ENCODE results near the gene AK5.

AK5 gene, protein sequence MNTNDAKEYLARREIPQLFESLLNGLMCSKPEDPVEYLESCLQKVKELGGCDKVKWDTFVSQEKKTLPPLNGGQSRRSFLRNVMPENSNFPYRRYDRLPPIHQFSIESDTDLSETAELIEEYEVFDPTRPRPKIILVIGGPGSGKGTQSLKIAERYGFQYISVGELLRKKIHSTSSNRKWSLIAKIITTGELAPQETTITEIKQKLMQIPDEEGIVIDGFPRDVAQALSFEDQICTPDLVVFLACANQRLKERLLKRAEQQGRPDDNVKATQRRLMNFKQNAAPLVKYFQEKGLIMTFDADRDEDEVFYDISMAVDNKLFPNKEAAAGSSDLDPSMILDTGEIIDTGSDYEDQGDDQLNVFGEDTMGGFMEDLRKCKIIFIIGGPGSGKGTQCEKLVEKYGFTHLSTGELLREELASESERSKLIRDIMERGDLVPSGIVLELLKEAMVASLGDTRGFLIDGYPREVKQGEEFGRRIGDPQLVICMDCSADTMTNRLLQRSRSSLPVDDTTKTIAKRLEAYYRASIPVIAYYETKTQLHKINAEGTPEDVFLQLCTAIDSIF

DNA sequence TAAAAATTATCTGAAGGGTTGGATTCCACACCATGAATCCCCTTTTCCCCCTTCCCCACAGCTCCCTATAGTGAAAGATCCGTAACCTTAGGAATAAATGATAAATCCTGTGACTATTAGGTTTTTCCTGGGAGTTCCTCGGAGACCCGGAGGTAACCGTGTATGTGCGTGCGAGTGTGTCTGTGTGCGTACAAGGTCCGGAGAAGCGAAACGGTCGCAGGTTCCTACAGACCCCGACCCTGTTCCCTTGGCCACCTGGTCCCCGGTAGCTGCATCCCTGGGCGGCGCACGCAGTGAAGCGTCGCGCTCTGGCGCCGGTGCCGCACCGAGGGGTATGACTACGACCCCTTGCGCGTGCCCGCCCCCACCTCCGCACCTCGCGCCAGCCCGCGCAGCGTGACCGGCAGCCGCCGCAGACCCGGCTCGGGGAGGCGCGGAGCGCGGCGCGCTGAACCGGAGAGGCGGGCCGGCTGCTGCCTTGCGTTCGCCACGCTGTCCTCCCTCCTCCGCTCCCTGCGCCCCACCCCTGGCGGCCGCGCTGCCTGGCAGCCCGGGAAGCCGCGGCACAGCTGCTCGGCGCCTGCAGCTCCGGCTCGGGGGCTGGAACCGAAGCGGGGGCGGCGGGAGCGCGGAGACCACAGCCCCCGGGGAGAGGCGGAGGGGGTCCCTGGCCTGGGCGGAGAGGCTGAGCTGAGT is at the start of gene AK5:
Gene AK5 (plus strand): TSS at position 529 of the 696 bp plus-strand sequence. CDS start 295 bp downstream, outside the sequence.
- DNase-seq (ENCODE audit: low read depth): no peak

DNA sequence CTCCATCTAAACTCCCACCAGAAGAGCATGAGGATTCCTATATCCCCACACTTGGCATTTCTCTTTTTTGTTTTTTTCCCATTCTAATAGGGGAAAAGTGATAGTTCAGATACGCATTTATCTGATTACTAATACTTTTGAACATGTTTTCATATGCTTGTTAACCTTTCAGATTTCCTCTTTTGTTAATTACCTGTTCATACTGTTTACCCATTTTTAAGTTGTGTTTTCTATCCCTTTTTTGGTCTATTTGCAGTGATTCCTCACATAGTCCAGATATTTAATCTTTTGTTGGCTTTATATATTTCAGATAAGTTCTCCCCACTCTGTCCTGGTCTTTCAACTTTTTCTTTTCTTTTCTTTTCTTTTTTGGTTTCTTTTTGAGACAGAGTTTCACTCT is 49.0 kb upstream of the AK5 start:
- DNase-seq (ENCODE audit: low read depth): no peak

DNA sequence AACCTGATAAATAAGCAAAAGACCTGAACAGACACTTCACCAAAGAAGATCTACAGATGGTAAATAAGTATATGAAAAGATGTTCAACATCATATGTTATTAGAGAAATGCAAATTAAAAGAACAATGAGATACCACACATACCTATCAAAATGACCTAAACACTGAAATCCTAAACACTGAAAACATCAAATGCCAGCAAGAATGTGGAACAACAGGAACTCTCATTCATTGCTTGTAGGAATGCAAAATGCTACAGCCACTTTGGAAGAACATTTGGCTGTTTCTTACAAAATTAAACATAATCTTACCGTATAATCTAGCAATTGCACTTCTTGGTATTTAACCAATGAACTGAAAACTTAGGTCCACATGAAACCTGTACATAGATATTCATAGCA is 47.7 kb upstream of the AK5 start:
- no peak for DNase-seq (ENCODE audit: low read depth)

DNA sequence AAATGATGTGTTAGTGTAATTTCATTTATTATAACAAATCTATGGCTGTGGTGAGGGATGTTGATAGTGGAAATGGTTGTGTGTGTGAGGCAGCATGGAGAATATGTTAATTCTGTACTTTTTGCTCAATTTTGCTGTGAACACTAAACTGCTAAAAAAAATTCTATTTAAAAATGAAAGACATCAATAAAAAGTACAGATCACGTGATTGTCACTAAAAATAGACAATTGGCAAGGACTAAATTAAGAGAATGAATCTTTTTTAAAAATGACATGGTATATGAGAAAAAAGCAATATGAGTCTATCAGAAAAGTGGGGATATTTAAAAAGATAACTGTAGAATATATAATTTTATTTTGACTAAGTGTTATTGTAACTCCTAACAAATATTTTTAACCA is 46.9 kb upstream of the AK5 start:
- DNase-seq (ENCODE audit: low read depth): no peak

DNA sequence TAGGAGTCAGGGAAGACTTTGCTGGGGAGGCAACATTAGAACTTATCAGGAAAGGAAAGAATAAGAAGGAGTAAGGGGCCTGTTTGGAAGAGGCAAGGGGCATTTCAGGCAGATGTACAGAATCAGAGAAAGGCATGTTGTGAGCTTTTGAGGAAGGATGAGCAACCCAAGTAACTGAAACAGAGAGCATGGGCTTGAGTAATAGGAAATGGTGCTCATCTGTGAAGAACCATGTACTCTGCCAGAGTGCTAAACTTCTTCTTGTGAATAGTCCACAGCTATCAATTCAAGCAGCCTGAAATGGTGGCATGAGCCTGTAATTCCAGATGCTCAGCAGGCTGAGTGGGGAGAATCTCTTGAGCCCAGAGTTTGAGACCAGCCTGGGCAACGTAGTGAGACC is 43.4 kb upstream of the AK5 start:
- DNase-seq (ENCODE audit: low read depth): no peak

DNA sequence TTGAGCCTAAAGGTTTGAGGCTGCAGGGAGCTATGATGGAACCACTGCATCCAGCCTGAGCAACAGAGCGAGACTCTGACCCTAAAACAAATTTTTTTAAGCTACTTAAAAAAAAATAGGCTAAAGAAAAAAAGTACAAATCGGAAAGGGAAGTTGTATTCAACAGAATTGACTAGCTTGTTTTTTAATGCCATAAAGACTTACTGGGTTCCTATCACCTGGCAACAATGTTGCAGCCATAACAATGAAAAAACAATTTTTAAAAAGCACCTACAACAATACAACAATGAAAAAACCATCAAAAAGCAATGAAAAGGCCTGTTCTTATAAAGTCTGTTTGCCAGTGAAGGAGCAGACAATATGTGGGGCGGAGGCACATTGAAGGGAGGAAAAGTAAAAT is 42.5 kb upstream of the AK5 start:
- DNase-seq (ENCODE audit: low read depth): no peak

DNA sequence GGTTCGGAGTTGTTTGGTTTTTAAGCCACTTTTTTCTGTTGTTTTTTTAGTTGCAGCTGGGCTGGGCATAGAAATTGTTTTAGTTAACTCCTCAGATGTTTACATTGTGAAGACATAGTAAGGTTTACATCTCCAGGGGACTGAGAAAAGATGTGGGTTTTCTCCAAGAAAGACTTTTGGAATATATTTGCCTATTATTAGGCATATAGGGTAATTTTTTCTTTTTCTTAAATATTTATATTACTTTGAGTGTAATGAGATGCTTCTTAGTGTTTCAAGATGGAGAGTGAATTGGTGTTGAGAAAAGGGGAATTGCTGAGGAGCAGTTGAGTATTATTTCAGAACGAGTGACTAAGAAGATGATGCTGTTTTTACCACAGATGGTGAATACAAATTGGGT is 36.0 kb upstream of the AK5 start:
- no peak for DNase-seq (ENCODE audit: low read depth)

DNA sequence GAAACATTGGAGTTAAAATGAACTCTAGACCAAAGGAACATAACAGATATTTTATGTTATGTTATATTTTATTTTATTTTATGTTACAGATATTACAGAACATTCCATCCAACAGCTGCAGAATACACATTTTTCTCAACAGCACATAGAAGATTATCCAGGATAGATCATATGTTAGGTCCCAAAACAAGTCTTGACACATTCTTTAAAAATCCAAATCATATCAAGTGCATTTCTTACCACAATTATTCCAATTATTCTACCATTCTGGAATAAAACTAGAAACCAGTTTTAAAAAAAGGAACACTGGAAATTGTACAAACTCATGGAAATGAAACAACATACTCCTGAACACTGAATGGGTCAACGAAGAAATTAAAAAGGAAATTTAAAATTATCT is 31.7 kb upstream of the AK5 start:
- no peak for DNase-seq (ENCODE audit: low read depth)

DNA sequence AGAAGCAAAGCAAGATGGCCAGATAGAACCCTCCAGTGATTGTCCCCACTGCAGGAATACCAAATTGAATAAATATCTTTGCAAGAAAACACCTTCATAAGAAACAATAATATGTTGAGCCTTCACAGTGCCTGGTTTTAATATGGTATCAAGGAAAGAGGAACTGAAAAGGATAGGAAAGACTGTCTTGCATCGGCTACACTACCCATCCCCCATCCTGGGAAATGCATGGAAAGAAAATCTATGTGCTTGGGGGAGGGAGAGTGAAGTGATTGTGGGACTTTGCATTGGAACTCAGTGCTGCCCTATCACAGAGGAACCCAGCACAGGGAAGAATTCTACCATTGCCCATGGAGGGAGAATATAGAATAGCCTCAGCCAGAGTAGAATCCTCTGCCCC is 28.6 kb upstream of the AK5 start:
- no peak for DNase-seq (ENCODE audit: low read depth)

DNA sequence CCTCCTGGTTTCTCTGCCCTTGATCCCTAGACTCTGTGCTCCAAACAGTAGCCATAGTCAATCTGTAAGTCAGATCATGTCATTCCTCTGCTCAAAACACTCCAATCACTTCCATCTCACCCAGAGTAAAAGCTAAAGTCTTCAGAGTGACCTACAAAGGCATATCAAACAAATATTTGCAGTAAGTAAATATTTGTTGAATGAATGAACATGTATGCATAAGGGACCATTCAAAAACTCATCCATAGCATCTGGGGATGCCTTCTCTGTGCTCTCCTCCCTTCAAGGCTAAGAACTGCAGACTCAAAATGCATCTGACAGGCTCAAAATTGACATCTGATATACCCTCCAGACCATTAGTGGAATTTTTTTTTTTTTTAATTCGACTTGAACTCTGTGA is 18.1 kb upstream of the AK5 start:
- DNase-seq (ENCODE audit: low read depth): no peak

DNA sequence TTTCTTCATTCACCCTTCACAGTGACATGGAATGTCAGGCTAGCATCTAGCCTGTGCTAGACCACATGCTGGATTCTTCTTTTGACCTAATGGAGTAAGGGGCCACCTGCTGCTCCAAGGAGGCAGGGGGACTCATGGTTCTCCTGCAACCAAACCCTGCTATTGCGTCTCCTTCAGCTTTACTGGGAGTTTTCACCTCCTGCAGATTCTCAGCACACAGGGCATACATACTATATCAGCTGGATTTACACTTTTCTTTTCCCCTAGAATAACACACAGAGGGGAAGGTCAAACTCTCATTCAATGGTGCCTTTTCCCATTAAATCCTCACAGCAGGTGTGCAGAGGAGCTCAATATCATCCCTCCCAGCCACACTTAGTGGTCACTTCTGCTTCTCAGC is 16.6 kb upstream of the AK5 start:
- no peak for DNase-seq (ENCODE audit: low read depth)

DNA sequence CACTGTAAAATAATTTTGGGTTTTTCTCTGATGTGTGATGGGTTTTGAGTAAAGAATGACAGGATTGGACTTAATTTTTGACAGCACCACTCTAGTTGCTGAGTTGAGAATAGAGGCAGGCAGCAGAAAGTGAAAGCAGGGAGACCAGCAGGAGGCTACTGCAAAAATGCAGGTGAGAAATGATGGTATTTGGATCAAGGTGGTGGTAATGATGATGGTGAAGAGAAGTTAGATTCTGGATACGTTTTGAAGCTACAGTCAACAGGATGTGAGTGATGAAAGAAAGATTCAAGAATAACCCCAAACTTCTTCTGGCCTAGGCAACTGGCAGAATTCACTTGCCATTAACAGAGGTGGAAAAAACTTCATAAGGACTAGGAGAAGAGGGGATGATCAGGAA is 14.8 kb upstream of the AK5 start:
- DNase-seq (ENCODE audit: low read depth): no peak

DNA sequence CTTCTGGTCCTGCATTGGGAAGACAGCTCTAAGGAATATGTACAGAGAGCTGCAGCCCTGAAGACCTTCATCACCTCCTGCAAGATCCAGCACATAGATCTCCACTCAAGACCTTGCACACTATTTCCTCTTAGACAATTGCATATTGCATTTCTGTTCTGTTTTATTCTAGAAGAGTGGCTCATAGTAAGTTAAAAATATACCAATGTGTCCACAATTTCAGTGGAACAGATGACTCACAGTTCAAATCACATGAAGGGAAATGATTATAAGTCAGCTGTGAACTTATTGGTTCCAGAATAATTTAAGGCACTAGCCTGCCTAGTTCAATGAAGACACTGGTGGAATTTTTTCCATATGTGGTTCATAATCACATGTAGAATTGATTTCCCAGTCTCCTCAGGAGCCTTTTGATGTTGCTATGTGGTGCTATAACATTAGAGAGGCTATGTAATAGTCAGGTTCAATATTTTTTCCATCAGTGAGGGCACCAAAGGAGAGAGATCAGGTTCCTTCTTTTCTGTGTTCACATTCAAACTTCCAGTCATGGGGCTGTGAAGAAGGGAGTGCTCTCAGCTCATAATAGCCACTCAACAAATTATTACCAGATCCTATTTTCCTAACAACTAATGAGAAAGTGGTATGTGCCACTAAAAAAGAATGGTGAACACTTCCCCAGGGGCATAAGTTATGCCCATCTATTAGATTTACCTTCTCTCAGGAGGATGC is 9.8 kb upstream of the AK5 start:
- DNase-seq (ENCODE audit: low read depth): peak; percentile 63

DNA sequence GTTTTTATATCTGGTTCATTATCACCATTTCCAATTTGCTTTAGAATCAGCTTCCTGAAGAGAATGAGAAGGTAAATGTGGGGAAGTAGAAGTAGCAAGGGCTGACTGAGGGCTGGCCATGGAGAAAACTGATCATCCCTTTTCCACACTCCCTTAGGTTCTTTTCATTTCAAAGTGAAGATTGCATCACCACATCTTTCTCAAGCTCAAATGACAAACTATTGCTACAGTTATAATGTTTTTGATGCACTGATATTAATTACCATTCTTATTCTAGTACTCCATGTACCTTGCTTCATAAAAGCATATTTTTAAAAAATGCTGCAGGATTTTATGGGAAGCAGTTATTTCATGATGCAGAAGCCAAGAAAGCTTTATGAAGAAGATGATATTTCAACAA is 7.9 kb upstream of the AK5 start:
- no peak for DNase-seq (ENCODE audit: low read depth)

DNA sequence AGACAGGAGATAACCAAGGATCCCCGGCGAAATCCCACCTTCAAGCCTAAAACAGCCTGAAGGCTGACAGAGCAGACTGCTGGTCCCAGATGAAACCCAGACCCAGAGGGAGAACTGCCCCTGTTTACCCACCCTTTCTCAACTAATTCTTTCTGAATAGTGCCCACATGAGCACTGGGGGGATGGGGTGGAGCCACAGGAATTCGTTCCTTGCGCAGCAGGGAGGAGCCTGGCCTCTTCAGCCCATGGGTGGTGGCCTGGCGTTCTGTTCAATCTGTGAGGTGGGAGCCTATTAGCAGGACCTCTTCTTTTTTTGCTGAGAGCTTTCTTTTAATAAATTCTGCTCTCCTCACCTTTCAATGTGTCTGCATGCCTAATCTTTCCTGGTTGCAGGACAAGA is 6.6 kb upstream of the AK5 start:
- no peak for DNase-seq (ENCODE audit: low read depth)

DNA sequence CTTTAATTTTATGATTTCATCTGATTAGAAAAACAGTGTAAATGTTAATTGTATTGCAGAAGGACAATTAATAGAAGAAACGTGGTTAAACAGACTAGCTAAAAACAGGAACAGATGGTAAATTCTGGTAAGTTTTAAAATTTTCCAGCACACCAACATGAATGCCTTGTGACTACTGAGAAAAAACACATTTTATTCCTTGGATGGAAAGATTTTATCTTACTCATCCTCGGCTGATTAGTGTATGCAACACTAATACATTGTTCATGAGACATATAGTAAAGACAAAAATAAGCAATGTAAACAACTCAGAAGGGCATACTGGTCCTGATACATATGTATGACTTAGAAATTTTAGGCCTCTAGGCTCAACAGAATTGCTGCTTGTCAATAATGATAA is 4.9 kb upstream of the AK5 start:
- no peak for DNase-seq (ENCODE audit: low read depth)

DNA sequence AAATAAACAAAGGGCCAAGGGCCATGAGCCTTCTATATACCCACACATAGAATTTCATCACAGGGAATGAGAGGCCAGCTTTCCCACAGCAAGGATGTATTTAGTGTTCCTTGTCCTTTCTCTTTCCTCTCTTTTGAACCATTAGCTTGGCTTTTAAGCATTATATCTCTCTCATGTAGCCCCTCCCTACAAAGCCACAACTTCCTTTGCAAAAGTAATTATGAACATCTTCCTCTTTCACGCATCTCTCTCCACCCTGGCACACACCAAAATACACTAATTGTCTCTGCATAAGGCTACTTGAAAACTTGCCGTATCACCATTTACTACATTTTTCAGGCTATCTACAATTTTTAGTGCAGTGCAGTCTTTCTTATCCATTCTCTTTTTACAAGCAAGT is 1.9 kb upstream of the AK5 start:
- DNase-seq (ENCODE audit: low read depth): no peak

DNA sequence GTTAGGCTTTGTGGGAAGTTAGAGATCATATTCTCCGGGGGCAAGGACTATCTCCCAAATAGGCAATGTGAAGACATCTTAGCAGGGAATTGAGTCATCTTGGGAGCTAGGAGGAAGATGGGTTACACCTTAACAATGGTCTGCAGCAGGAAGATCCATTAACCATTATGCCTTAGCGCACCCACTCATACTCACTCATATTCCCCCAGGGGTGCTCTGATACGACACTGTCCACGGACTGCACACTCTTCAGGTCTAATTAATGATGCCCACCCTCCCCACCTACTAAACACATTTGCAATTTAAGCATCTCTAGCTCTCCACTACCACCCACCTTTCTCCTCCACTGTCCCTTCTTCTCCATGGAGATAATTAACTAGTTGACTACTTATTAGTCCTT is 857 bp upstream of the AK5 start:
- DNase-seq (ENCODE audit: low read depth): no peak

DNA sequence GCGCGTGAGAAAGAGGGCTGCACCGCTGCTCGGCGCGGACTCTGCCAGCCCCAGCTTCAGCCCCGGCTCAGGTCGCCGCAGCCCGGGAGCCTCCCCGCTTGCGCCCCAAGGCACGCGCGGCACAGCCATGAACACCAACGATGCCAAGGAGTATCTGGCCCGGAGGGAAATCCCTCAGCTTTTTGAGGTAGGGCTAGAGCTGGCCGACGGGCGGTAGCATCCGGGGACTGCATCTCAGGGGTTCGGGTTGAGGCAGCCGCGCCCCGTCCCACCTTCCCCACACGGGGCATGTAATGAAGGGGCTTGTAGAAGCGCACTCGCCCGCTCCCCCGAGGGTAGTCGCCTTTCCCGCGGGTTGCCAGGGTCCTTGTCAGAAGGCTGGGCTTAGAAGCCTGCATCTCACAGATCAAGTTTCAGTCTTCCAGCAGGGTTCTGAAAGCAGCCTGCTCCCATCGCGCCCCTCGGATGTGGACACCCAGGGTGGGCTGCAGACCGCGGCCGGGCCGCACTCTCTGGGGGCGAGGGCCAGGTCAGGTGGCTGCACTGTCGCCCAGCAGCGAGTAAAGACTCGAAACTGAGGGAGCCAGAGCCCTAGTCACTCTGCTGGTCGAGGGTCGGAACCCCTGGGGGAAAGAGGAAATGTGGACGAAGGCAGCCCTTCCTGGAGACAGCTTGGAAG is 507 bp downstream of the AK5 start:
- no peak for DNase-seq (ENCODE audit: low read depth)

DNA sequence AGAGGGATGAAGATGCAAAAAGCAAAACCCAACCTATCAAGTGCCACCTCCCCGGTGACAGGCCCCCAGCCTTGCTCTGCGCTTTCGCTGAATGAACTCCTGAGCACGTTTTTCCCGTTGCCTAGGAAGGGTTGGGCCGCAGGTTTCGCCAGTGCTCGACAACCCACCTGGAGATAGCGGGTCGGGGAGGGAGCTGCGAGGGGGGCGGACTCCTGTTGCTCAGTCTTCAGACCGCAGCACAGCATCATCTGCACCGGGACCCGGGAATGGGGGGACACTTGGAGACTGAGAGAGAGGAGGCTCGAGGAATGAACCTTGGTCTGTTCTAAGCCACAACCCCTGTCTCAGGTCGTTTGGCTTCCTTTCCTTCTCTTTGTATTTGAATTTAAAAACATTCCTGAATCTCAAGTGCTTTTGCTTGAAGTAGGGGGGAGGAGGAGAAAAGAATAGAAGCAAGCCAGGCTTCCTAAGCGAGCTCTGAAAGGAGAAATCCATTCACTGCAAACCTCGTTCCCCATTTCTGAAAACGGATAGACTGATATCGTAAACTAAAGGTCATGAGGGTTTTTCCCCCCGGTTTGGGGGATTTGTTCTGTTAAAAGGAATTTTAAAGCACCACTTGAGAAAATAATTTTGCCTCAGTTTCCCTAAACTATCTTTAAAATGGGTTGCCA is 1.2 kb downstream of the AK5 start:
- no peak for DNase-seq (ENCODE audit: low read depth)

DNA sequence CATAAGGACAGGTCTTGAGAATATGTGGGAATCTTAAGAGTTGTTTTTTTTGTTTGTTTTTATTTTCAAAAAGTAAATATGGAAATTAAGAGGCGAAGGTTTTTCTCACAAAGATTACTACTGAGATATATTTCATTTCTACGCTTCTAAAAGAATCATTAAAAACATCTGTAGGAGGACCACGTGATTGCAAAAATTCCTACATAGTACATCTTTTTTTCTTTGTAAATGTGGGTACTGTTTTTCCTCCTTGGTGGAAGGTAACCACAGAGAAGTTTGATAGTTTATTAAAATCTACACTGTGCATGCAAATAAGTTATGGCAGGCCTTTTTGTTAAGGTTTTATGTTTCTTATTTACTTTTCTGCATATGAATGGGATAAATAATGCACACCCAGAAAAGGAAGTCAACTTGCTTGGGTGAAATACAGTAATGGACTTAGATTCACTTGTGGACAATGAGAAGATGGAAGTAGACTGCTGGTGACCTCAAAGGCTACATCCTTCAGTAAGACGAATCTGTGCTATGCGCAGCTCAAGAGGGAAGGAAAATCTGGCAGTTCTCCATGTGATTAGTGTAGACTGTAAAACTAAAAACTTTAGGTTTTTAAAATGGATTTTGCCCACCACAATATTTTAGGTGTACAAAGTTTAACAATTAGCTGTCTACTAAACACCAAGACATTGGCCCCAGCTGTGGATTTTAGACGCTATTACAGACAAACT is 2.0 kb downstream of the AK5 start:
- DNase-seq (ENCODE audit: low read depth): no peak

All from HS-5 (cell line).